DMS 273 treated with DMSO at 0.1 percent for 48 hours (cell line): ENCODE measurements around the gene KCNK10.

Source experiments
- DNase-seq: peaks from one replicate; lab custom pipeline; 2025; lab: John Stamatoyannopoulos, UW

KCNK10 gene

DNA sequence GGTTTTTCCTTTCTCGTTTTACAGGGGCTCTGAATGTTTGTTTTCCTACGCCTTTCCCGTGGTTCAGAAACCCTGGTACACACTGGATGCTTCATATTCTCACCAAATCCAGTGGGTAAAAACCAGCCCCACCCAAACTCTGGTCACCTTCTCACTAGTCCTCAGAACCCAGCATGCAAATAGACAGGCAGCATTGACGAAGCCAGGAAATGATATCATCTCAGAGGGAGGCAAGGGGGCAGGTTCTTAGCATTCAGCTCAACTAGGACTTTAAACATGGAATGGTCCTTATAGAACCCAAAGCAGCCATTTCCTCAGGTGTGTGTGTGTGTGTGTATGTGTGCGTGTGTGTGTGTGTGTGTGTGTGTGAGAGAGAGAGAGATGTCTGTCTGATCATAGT, 142.0 kb downstream of the KCNK10 start:
- no peak for DNase-seq

DNA sequence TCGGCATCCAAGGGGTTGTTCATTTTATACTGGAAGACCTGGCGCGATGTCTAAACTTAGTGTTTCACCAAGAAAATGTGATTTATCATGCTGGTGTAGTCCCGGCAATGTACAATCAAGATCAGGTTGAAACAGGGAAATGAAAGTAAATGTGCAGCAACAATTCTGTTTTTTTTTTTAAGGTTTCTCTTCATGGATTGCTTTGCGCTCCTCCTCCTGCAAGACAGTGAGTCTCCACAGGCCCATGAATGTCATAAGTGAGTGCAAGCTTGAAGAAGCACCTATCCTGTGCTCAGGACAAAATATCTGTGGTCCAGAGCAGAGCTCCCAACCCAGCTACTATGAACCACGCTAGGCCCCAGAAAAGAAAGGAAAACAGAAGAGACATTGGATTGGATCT, 143.4 kb downstream of the KCNK10 start:
- DNase-seq: no peak

DNA sequence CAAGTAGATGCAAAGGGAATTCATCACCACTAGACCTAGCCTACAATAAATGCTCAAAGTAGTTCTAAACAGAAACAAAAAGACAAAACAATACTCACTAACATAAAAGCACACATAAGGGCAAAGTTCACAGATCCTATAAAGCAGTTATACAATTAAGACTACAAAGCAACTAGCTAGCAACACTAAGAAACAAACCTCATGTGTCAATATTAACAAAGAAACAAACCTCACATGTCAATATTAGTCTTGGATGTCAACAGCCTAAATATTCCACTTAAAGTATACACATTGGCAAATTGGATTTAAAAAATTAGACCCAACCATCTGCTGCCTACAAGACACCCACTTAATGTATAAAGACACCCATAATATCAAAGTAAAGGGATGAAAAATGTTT, 152.7 kb downstream of the KCNK10 start:
- DNase-seq: no peak

DNA sequence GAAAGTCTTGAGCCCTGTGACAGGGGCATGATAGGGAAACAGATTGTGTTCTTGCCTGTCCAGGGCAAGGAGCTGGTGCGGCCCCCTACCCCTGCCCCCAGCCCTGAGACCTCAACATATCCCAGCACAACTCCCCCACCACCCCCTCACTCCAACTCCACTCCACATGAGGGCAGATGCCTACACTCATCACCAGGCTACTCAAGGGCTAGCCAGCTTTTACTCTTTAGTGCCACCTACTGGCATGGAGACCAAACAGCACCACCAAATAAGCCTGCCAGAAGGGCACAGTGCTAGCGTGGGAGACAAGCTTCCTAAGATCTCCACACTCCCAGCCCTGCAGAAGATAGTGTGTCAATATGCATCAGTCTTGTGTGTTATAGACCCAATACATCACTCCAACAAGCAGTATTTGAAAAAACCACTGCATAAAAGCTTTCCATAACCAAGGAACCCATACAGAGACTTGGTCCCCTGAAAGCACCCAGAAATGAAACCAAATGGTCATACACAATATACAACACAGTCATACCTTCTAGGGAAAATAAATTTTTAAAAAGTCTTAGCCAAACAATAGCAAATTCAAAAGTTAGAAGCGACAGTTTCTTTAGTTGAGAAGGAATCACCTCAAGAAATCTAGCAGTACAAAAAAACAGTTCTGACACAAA, 154.4 kb downstream of the KCNK10 start:
- DNase-seq: no peak

DNA sequence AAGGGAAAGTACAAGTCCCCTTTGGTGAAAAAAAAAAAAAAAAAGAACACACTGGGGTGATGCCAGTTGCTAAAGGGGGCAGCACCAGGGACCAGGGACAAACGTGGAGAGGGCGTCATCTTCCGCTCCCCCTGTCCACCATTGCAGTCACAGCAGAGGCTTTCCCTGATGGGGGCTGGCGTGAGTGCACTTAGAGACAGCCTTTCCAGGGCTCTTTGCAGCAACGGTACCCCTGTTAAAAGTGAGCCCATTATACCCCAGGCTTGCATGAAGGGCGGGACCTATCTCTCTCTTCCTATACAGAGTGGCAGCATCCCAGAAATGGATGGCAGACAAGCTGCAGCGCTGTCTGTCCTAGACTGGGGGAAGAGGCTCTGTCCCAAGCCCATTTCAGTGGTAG, 155.0 kb downstream of the KCNK10 start:
- no peak for DNase-seq

DNA sequence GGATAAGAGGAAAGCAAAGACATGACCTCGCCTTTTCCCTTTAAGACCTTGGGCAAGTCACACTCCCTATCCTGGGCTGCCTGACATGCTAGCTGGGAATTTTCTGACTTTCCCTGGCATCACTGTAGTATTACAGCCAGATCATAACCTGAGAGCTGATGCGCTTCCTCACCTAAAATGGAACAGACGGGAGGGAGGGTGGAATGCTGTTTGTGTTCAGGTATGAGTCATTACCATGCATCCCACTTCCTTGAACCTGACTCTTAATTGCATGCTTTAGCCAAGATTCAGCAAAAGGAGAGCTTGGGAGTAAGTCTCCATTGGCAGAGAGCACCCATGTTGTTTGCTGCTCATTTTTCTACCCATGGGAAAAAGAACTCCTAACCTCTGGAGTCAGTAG, 156.5 kb downstream of the KCNK10 start:
- DNase-seq: no peak

DNA sequence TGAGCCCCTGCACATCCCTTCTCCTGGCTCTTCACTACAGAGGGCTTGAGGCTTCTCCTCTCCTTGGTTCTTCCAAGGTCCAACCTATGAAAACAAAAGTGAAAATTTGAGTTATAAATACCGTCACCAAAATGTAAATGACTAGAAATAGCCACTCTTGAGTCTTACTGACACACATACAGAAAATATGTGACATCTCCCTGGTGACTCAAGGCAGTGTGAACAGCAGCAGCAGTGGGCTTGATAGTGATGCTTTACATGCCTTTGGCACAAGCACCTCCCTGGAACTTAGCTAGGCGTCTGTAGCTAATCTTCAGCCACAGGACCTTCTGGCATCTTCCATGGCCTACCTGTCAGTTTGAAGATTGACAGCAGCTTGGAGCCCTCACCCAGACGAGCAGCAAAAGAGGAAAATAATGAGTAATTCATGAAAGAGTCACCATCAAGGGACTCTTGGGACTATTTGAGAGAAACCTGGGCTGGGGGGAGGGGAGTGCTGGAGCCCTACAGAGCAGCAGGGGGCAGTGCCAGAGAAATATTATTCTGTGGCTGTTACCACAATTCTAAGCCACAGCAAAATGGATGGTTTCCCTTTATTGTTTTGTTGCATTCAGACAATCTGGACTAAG, 158.0 kb downstream of the KCNK10 start:
- DNase-seq: no peak

DNA sequence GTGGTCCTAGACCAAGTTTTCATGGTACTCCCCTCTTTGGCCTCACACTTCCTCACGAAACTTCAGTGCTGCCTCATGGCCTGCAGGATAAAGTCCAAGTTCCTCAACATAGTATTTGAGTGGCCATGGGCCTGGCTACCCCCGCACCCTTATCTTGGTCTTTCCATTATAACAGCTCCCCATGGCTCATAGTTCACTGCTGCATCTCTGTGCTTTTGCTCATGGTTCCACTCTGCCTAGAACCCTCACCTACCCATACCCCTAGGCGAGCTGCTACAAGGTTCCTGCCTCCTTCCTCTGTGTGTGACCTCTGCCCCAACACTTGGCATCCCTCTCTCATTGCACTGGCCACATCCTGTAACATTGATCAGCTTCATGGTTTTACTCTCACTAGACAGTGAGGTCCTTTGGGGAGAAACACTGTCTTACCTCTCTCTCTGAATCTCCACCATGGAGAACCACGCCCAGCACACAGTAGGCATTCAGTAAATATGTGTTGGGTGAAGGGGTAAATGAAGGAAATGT, 159.3 kb downstream of the KCNK10 start:
- no peak for DNase-seq

DNA sequence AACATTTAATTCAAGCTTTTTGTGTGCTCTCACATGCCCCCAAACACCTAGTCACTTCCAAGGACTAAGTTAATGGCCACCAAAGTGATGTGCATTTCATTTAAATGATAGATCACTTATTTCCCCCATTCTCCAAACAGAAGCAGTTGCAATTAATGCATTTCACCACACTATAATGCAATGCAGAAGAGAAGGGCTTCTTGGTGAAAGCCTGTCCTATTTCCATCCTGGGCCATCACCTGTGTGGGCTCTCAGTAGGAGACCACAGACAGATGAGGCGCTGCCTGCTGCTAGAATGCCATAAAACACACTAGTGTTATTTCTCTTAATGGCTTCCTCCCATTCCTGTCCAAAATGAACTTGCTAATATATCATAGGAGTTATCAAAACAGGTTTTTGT, 166.9 kb downstream of the KCNK10 start:
- no peak for DNase-seq

DNA sequence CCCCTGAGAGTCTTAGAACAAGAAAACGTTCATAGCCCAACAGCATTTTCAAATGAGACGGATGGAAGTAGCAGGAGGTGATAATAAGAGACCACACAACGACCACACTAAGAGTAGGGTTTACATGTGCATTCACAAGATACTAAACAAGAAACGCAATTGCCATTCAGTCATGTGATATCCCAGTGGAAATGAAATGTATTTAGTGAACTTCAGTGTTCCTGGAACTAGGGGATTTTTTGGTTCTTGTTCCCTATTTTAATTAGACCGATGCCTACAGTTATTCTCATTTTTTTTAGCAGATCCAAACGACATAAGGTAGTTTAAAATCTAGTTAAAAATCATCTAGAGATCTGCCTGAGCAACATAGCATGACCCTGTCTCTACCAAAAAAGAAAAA, 168.1 kb downstream of the KCNK10 start:
- DNase-seq: no peak

DNA sequence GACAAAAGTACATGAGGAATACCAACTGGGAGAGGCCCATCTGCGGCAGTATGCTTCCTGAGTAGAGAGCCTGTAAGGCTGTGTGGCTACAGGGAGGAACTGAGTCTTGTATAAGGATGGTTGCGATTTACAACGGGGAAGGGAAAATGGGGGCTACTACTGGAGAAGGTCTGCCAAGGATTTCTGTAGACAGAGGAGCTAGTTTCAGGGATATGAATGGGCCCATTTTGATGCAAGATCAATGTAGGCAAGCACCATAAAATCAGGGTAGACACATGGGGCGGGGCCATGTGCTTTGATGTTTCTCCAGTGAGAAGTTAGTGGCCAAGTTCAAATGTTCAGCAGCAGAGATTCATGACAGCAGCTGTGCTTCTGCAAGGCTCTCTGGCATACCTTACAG, 168.7 kb downstream of the KCNK10 start:
- DNase-seq: no peak

DNA sequence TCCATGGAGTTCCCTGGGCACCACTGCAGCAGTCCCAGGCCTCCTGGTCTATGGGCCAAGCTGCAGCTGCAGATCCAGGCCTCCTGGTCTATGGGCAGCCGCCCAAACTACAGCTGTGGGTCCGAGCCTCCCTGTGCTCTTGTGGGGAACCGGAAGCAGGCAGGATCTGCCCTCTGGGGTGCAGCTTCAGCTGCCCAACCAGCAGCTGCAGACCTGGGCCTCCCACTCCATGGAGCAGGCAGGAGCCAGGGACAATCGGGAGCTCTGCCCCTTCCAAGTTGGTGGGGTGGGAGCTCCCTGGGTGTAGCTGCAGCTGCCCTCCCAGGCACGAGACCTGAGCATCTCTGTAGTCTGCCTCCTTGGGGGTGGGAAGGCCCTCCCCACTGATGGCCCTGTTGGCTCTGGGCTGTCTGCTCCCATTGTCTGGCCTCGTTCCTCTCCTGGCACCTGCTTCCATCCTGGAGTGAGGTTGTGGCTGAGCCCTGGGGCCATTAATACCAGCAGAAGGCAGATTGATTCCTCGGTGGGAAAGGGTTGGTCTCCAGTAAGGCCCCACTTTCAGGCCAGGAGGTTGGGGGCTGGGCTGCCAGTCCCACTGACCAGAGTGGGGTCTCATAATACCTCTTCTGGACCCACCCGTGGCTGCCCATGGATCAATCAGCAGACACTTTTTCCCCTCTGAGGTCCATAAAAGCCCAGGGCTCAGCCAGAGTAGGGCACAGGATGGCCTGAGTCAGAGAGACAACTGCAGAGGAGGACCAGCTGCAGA, 176.0 kb downstream of the KCNK10 start:
- DNase-seq: no peak

DNA sequence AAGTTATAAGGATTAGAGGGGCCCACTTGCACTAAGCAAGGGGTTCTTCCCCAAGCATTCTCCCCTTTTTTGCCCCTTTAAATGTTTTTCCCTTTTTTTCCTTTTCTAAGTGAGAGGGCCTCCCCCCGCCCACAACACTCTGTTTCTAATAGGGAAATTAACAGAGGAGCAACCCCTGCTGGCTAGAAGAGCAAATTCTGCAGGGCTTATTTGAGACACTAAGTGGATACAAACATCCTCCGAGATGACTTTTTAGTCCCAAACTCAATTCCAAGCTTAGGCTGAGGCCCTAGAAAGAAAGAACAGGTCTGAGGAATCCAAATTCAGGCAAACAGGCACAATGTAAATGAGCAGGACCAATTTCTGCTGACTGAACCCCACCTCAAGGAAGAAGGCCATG, 179.3 kb downstream of the KCNK10 start:
- DNase-seq: no peak

DNA sequence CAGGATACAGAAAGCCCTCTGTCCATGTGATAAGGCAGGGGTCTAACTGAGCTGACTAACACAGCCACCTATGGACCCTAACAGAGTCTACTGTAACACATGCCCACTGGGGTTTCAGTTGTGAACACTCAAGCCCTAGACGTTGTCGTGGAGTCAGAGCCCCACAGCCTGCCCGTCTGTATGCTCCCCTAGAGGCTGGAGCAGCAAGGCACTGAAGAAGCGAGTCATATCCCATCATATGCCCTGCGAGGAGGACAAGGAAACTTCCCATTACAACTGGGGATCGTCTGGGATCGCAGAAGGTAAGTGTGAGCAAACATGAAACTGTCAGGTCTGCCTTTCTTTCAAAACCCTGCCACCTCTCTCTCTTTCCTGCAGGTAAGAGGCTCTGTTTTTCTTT, 180.1 kb downstream of the KCNK10 start:
- no peak for DNase-seq

DNA sequence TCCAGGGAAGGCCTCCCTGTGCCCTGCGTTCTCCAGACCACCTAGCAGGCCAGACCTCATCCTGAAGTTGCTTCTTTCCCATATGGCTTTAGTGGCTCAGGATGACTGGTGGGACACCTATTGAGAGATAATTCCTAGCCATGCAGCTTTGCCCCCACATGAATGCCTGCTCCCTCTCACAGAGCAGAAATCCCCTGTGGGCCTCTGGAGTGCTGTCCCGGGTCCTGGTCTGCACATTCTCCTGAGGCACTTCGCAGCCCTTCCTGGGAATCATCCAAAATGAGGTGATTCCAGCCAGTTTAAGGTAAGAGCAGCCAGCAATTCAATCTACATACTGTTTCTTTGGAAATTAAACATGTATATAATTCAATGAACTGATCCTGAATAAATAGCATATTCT, 182.2 kb downstream of the KCNK10 start:
- no peak for DNase-seq

DNA sequence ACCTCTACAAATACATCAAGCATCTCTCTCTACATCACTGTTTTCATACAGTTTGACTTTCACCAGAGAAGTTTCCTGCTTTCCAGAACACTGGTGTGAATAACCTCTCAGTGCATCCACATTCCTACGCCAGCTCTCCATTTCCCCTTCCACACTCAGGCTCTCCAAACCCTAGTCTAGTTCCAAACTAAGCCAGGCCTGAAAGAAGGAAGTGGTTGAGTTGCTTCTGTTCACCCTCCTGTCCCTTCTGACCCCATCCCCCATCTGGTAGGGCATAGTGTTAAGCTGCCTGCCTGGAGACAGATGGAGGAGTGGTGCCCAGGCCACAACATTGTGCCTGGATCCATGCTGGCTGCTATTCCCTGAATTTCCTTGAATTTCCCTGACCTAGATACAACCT, 185.7 kb downstream of the KCNK10 start:
- no peak for DNase-seq
